Measurements from ENCODE around the gene IL4R.
"Not testable (repeated sequence)": the region's sequence is repeated elsewhere in the genome, so short reads cannot be mapped to it uniquely, and the experiment has no call there.

IL4R gene

DNA sequence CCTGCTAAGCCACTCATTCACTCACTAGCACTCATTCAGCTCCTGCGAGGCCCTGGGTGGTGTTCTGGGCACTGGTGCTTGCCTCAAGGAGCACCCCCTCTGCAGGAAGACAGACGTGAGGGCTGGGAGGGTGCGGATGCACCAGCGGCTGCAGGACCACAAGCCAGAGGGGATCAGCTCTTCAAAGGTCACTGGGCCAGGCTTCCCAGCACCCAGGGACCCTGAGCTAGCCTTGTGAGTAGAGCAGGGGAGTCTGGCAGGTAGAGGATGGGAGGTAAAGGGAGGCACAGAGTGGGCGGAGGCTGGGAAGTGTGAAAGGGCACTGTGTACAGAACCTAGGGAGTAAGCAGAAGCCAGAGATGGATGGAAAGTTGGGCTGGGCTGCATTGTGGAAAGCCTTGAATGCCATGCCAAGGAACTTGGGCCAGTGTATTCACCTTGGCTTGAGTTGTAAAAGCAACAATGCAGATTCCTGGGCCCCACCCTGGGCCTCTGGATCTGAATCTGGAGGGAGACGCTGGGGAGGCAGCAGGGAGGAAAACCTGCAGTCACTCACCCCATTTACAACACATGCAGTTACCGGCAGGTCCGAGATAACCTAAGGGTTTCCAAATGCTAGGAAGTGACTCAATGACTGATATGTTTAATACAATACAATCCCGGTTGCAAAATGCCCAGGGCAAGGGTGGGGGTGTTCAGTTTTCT, 1.7 kb downstream of the IL4R start:
- no peak for DNase-seq (ENCODE audit: low spot score)

DNA sequence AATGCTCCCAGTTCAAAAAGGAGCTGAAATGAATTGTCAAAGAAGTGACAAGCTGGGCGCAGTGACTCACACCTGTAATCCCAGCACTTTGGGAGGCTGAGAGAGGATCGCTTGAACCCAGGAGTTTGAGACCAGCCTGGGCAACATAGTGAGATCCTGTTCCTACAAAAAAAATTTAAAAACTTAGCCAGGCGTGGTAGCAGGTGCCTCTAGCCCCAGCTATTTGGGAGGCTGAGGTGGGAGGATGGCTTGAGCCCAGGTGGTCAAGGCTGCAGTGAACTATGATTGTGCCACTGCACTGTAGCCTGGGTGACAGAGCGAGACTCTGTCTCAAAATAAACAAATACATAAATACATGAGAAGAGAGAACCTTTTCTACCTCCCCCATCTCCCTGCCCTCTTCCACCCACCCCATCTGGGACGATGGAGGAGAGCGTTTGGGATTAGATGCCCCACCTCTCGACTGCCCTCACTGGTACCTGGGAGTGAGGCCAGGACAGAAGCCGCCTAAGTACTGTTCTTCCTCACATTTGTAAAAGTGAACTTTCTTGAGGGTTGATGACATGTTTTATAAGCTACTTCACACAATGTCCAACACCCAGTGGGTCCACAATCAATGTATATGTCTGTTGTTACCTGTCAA, 2.4 kb downstream of the IL4R start:
- DNase-seq (ENCODE audit: low spot score), result no peak

DNA sequence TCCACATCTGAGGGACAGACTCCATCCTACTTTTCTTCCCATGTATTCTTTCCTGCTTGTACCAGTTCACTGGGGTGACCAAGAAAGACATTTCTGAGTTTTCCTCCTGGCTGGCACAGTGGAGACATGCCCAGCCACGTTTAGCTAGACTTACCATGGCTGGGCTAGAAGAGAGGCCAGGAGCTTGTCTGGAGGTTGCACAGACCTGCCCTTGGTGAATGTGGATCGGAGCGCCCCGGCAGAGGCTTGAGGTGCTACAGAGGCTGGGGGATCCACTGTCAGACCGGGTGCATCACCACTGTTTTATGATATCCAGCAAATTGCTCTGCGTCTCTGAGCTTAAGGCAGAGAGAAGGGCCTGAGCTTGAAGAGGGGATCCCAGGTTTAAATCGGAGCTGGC, 3.5 kb downstream of the IL4R start:
- no peak for DNase-seq (ENCODE audit: low spot score)

DNA sequence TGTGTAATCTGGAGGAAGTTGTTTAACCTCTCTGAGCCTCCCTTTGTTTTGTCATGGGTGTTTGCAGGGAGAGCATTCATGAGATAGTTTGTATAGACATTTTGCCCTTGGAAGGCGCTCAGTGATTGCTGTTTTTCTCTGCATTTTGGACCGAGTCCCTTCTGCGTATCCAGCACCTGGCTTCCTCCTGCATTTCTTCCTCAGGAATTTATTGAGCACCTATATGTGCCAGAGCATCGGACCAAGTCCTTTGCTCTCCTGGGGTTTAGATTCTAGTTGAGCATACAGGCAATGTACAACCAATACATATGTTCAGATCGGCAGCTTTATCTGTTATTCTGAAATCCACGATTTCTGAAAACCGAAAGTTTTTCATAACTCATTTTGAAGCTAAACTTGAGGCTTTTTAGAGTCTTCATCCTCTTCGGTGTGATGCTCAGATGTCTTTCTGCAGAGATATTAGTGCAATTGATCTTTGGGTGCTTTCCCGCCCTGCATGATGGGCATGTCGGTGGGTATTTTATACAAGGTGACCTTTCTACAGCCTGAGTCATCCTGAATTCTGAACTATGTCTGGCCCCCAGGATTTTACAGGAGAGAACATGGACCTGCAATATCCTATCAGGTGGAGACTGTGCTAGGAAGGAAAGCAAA, 4.1 kb downstream of the IL4R start:
- DNase-seq (ENCODE audit: low spot score), result no peak

DNA sequence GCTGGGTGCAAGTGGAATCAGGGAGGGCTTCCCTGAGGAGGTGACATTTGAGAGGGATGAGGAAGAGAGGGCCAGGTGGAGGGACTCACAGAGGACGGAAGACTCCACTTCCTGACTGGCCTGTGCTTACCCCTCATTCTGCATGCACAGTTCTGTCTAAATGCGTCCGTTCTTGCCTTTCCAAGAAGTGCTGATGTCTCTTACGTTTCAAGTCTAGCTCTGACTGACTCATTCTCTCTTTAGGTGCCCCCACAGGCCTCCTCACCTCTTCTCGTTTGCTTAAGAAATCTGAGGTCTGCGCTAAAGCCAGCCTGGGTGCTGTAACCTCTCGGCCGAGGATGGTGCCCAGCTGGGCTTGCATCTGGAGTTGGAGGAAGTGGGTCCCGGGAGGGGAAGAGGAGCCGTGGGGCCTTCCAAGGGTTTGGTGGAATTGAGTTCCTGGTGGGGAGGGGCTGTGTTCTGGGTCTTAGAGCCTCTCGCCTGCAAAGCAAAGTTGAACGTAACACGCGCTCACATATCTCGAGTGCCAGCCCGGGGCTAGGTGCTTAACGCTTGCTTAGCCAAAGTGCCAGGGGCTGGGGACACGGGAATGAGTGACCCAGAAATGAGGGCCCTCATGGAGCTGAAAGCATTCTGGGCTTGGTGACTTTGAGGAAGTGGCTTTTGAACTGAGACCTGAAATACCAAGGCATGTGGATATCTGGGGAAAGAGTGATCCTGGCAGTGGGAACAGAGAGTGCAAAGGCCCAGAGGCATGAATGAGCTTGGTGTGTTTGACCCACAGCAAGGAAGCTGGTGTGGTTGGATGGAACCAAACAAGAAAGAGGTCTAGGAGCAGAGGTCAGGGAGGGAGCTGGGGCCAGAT, 4.8 kb downstream of the IL4R start:
- no peak for DNase-seq (ENCODE audit: low spot score)

DNA sequence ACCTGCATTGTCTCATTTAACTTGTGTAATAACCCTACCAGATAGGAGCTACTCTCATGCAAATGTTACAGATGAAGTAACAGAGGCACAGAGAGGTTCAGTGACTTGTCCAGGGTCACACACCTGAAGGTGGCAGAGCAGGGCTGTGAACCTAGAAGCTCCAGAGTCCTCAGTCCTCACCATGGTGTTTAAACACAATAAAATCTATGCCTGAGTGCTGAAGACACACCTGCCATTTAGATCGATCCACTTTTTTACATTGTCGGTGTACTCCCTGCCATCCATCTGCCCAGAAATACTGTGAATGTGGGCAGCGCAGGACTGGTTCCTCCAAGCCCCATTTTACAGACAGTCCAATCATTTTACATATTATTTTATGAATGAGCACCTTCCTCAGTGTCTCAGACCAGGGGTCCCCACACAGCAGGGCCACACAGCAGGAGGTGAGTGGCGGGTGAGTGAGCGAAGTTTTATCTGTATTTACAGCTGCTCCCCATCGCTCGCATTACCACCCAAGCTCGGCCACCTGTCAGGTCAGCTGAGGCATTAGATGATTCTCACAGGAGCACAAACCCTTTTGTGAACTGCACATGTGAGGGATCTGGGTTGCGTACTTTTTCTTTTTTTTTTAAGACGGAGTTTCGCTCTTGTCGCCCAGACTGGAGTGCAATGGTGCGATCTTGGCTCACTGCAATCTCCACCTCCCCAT, 5.6 kb downstream of the IL4R start:
- no peak for DNase-seq (ENCODE audit: low spot score)

DNA sequence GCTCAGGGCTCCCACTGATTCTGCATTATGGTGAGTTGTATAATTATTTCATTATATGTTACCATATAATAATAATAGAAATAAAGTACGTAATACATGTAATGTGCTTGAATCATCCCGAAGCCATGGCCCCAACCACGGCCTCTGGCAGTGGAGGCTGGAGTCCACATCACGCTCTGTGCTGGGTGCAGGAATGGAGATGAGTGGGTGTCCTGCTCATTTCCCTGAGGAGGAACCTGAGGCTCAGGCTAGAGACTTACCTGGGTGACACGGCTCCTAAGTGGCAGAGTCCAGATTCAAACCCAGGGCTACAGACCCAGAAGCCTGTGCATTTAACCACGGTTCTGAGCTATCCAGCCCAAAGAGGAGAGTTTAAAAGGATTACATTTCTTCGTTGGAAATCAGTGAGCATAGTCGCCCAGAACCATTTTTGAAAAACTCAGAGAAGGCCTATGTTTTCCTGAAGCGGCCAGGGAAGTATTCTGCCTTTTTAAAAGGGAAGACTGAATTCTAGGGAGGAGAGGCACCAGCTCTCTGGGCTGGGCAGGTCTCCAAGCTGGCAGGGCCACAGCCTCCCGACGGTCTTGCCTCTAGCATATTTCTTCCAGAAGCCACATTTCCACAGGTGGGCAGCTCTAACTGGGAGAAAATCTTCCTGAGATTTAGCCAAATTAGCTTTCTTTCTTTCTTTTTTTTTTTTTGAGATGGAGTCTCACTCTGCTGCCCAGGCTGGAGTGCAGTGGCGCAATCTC, 6.7 kb downstream of the IL4R start:
- DNase-seq (ENCODE audit: low spot score), result no peak

DNA sequence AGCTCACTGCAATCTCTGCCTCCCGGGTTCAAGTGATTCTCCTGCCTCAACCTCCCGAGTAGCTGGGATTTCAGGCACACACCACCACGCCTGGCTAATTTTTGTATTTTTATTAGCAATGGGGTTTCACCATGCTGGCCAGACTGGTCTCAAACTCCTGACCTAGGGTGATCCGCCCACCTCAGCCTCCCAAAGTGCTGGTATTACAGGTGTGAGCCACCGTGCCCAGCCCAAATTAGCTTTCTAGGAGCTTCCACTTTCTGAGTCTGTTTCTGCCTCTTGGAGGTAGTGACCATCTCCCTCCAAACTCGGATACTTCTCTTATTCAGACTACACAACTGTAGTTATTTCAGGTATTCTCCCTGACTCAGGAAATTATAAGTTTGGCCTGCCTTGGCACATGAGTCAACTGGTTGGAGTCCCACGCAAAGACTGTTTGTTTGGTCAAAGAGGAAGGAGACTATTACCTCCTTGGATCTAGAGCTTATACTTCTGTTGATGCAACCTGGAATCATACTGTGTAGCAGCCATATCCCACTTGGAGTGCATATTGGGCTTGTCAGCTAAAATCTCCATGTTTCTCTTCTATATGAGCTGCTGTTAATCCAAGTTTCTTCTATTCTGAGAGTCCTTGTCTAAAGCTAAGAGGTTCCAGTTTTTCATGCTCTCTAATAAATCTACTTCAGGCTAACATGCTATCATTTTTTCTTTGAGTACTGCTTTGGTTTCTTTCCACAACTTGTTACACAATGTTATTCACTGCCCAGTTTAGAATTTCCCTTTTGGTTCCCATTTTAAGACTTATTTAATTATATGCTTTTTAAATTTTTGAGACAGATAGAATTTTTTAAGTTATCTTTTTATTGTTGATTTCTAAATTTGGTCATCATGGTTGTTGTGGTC, 7.5 kb downstream of the IL4R start:
- no peak for DNase-seq (ENCODE audit: low spot score)

DNA sequence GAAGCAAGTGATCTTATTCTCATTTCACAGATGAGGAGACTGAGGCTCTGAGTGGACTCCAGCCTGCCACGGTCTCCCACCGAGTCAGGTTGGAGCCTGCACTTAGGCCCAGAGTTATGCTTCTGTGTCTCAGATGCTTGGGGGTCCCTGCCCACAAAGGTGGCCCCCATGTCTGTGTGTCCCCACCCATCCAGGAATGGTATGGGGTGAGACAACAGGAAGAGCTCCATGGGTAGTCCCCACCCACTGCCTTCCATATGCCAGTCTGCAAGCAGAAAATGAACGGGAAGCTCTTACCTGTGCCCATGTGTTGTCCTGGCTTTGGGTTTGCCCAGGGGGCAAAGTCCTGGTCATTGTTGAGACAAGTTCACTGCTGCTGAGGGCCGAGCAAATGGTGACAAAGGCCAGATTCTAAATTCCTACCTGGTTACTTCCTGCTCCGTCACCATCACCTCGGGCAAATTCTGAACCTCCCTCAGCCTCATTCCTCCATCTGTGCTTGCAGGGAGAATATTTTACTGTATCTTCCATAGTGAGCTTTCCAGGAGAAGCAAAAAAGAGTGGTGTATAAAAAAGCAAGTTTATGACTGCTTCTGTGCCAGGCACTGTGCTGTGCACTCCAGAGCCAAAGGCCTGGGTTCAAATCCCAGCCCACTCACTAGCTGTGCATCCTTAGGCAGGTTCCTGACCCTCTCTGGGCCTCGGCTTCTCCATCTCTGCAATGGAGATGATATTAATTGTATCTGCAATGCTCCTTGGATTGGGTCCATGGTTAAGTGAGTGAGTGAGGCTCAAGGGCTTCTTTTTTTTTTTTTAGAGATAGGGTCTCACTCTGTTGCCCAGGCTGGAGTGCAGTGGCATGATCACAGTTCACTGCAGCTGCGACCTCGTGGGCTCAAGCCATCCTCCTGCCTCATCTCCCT, 9.3 kb downstream of the IL4R start:
- no peak for DNase-seq (ENCODE audit: low spot score)

DNA sequence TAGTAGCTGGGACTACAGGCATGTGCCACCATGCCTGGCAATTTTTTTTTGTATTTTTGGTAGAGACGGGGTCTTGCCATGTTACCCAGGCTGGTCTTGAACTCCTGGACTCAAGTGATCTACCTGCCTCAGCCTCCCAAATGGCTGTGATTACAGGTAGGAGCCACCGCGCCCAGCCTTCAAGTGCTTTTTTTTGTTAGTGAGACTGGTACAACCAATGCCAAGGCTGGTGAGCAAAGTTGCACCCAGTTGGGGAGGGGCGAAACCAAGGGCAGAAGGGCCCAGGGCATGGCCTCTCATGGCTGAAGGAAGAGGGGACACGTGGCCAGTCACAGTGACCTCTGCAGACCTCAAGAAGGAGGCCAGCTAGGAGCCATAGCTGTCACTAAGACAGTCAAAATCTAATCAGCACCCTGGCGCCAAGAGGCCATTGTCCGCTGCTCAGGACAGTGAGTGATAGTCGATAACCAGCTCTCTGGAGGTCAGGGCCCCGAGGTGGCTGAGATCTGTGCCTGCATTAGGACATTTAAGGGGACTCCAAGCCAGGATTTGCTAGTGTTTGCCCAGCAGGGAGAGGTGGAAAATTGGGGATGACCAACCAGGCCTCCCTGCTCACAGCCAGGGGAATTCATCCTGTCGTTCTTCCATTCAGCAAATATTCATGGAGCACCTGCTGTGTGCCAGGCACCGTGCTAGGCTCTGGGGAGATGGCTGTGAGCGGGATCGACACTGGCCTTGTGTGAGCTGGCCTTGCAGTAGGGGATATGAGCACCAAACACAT, 10.2 kb downstream of the IL4R start:
- no peak for DNase-seq (ENCODE audit: low spot score)

DNA sequence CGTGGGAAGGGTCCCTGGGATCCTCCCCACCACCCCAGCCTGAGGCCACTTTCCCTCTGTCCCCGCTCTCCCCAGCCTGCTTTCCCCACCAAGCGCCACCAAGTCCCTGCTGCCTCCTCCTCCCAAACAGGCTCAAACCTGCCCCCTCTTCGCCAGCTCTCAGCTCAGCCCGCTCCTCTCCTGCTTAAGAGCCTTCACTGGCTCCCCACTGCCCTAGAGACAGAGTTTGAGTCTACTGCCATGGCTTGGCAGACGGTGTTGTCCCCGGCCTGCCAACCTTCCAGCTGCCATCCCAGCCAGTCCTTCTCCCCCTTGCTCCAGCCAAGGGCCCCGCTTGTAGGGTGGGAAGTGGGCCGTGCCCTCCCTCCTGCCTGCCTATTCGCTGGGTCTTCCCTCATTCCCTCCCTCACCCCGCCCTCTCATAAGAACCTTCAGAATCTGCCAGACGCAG, 11.1 kb downstream of the IL4R start:
- DNase-seq (ENCODE audit: low spot score), result no peak

DNA sequence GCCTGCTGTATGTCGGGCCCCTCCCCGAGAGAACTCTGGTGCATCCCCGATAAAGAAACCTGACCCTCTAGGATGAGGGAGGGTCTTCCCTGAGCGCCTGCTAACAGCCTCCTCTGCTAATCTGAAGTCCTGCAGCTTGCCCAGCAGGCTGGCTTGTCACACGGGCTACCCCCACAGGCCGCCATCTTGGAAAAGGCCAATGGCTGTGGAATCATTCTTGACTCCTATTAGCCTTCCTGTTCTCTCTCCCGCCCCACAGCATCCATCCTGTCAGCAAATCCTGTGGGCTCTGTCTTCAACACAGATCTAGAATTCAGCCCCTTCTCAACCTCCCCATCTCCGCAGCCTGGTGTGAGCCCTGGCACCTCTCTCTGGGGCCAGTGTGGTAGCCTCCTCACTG, 12.0 kb downstream of the IL4R start:
- DNase-seq (ENCODE audit: low spot score), result no peak

DNA sequence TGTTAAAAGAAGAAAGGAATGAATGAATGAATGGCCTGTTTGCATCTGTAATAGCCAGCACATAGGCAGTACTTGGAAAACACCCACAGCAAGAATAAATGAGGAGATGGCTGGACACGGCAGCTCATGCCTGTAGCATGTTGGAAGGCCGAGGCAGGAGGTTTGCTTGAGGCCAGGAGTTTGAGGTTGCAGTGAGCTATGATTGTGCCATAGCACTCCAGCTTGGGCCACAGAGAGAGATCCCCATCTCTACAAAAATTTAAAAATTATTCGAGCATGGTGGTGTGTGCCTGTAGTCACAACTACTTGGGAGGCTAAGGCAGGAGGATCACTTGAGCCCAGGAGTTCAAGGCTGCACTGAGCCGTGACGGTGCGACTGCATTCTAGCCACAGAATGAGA, 12.5 kb downstream of the IL4R start:
- no peak for DNase-seq (ENCODE audit: low spot score)

DNA sequence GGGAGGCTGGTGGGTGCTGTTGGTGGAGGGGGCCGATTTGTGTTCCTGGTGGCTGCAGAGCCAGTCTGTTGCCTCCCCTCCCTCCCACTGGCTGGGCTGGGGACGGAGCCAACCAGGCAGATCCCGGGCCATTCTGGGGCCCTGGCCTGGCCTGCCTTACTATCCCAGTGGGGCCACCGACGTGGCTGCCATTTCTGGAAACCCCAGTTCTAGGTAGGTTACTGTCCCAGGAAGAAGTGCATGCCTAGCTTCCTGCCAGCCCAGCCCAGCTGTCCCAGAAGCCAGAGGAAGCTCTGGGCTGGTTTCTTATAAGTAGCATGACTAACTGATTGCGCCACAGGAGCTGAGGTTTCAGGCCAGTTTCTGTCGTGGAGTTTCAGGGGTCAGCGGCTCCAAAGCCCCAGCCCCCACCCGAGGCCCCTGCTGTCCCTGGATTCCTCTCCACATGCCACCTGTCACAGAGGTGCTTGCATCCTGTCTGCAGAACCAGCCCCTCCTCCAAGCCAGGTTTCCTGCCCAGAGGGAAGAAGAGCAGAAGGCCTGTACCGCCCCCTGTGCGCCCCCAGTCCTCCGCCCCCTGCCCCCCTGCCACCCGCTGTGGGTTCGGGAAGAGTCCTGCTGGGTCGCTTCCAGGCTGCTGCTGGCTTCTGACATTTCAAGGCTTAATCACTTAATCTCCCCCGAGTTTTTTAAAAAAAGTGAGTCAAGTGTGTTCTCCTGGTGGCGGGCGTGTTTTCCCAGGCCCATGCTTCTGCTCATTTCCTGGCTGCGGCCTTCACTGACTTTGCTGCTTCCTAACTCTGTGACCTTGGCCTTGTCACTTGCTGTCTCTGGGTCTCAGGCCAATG, 13.2 kb downstream of the IL4R start:
- DNase-seq (ENCODE audit: low spot score), result no peak

DNA sequence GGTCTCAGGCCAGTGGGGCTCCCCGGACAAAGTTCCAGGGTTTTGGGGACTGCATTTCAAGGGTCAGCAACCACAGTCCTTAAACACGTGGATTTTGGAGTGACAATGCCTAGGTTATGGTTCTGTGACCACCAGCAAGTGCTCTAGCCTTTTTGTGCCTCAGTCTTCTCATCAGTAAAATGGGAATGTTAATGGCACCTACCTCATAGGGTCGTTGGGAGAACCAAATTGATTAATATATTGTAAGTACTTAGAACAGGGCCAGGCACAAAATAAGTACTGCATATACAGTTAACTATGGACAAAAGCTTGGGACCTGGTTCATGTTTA, 13.8 kb downstream of the IL4R start:
- no peak for DNase-seq (ENCODE audit: low spot score)

DNA sequence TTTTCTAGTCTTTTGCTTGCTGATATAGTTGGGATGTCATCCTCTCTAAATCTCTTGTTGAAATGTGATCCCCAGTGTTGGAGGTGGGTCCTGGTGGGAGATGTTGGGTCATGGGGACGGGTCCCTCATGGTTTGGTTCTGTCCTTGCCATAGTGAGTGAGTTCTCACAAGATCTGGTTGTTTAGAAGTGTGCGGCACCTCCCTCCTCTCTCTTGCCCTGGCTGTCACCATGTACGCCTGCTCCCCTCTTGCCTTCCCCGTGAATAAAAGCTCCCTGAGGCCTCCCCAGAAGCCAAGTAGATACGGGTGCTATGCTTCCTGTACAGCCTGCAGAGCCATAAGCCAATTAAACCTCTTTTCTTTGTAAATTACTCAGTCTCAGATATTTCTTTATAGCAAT, 15.2 kb downstream of the IL4R start:
- no peak for DNase-seq (ENCODE audit: low spot score)

DNA sequence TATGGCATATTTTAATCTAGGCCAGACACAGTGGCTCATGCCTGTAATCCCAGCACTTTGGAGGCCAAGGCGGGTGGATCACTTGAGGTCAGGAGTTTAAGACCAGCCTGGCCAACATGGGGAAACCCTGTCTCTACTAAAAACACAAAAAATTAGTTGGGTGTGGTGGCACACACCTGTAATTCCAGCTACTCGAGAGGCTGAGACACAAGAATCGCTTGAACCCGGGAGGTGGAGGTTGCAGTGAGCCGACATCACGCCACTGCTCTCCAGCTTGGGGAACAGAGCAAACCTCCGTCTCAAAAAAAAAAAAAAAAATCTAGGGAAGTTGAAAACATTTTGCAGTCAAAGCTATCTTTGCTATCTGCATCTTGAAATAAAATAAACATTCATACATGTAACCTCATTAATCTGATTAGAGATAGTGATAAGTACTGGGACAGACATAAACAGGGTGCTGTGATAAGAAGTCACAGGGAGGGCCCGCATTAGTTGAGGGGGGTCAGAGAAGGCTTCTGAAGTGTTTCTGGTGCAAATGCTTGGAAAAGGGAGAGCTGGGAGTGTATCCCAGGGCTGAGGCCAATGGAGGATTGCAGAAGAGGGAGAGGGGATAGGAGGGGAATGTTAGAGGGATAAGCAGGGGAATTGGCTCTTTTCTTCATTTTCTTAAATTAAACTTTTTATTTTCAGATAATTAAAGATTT, 15.8 kb downstream of the IL4R start:
- DNase-seq (ENCODE audit: low spot score), result not testable (repeated sequence)
